GM18519 (cell line): ENCODE data around the gene RXRA.

Experiments
- ATAC-seq: cut with Tn5 transposase; IDR thresholded peaks from one replicate; pipeline ENCODE4 v1.9.1; 2021; ENCODE audit warnings: mild to moderate bottlenecking, moderate library complexity; ENCODE audit not compliant: unreplicated experiment, low FRiP score

The RXRA gene

GRCh38 chr9:134410071-134410834 is 84.0 kb downstream of the RXRA start:
- no peak for ATAC-seq

DNA sequence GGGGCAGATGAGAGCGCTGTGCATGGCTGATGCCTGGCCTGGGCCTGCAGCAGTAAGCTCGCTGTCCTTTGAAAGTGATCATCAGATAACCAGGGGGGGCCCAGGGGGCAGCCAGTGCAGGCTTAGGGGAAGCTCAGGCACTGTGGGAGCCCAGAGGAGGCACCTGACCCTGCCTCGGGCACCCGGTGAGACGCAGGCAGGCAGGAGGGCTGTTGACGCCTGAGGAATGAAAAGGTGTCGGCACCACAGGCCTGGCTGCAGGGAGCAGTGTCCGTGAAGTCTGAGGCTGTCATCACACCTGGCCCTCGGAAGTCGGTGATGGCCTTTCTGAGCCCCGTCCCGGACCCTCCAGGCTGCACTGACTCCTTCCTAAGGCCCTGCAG is 84.6 kb downstream of the RXRA start:
- ATAC-seq: no peak

DNA sequence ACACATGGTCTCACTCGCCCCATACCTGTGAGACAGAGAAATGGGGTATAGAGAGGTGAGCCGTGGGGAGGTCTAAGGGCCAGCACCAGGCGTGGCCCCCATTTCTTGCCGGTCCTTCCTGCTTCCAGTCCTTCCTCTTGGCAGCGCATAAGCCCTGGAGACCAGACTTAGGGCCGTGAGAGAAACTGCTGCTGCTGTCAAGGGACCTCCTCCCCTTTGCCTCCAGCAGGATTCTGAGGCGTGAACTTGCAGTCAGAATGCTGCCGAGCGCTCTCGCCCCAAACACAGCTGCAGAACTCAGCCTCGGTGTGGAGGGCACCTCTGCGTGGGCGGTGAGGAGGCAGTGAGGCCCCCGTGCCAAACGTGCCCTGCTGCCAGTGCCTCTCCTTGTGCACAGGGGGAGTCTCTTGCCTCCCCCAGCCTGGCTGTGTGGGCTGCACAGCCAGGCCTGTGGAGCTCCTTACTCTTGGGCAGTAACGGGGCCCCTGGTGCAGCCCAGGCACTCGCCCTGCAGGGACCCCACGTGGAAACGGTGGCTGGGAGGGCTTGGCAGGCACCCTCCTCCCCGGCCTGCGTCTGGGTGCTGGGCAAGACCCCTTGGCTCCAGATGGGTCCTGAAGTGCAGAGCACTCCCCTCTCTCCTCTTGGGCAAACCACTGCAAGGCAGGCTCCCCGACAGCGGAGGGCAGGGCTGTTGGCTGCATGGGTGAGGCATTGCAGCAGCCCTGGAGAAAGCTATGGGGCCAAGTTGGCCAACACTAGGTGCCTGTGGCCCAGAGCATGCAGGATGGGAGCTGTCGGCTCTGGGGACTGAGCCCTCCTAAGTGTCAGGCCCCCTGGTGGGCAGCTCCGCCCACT is 85.4 kb downstream of the RXRA start:
- no peak for ATAC-seq

DNA sequence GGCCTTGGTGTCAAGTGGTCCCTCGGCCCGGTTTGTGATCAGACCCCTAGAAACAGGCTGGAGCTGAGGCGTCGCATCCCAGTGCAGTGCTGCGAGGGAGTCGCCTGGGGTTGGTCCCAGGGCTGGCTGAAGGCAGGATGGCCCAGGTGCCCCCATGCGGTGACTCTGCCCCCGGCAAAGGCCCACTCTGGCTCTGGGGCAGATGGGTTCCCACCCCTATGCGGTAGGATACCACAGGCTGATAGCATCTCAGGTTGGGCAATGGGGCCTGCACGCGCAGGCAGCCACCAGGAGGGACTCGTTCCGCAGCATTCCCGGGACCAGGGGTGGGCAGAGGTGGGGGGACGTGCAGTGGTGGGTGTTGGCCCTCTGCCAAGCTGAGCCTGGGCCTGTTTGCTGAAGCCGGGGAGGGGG is 86.0 kb downstream of the RXRA start:
- ATAC-seq: no peak

DNA sequence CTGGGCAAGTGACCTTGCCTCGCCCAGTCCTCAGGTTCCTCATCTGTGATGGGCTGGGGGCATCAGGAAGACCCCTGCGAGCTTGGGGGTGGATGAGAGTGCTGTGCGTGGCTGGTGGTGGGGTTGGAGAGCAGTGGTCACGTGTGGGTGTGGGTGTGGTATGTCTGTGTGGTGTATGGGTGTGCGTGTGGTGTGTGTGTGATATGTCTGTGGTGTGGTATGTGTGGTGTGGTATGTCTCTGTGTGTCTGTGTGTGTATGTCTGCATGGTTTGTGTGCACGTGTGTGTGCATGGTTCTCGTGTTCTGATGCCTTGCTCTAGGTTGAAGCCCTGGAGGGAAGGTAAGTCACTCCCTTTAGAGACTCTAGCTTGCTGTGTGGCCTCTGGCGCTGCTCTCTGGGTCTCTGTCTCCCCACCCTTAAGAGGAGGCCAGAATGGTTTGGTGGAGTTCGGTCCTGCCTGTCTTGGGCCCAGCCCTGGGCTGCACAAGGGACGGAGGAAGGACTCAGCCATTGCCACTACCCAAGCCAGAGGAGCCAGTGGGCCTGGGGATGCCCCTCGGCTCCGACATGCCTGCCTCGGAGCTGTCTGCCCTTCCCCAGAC is 87.0 kb downstream of the RXRA start:
- no peak for ATAC-seq

- no peak for ATAC-seq
Observed at GRCh38 chr9:134413890-134414623, 87.8 kb downstream of the RXRA start.

DNA sequence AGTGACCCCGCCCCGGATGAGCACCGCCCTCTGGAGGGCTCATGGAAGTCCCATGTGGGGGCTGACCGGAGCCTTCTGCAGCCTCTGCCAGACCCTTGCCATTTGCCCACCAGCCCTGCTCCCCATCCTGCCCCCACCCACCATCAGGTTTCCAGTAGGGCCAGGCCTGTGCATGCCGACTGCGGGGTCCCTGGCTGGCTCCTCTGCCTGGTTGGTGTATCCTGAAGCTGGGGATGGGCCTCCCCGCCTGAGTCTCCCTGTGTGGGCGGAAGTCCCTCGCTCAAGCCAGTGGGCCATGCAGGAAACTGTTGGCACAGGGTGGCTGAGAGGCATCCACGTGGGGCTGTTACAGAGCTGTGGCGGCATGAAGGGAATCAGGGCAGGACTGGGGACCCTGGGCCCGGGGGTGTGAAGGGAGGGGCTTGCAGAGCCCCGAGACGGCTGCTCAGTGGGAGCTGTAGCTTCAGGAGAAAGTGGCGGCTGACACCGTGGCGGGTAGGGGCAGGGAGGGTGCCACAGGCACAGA is 88.7 kb downstream of the RXRA start:
- ATAC-seq: no peak

DNA sequence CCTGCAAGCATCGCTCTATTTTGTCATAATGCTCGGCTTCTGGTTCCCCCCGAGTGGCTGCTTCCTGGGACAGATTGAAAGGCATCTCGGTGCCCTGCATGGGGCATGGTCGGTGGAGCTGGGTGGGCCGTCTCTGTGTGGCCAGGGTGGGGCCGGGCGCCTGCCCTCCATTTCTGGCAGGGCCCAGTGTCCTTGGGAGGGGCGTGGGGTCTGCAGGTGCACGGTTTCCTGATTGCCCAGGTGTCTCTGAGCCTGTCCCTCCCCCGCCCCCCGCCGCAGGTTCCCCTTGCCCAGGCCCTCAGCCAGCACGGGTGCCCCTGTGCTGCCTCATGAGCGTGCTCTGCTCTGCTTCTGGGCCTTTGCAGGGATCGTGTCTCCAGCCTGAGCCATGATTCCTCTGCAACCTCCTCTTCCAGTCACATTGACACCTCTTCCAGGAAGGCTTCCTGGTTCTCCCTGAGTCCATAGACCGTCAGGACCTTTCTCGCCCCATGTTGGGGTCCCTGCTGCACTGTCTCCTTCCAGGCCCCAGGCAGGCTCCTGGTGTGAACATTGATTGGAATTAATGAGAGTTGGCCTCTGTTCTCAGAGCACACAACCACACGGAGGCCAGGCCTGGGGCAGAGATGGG is 90.2 kb downstream of the RXRA start:
- no peak for ATAC-seq

- ATAC-seq: no peak
Observed at GRCh38 chr9:134418354-134418753, 92.1 kb downstream of the RXRA start.

DNA sequence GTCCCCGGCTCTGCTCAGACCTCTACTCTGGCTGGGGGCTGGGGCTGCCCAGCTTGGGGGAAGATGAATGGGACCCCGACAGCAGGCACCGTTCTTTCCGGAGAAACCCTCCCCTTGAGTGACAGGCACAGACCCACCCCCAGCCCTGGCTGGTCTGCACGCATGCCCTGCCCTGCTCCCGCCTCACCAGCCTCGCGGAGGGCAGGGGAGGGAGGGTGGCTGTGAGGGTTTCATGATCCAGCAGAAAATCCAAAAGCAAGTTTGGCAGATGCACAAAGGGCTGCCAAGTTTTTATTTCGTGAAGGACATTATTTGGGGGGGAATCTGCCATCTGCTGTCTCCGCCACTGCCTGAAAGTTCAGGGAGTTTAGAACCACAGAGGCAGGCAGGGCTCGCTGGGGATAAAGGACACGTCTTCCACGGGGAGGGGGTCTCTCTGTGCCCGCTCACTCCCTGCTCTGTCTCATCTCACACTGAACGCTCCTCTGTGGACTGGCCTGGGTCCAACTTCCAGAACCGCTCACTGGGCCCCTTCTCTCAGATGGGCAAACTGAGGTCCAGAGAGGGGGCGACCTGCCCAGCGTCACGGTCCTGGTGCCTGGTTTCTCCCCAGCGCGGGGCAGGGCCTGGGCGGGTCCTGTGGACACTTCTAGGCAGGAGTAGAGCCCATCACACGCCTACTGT is 92.9 kb downstream of the RXRA start:
- ATAC-seq: no peak

- no peak for ATAC-seq
Observed at GRCh38 chr9:134419684-134420076, 93.4 kb downstream of the RXRA start.

DNA sequence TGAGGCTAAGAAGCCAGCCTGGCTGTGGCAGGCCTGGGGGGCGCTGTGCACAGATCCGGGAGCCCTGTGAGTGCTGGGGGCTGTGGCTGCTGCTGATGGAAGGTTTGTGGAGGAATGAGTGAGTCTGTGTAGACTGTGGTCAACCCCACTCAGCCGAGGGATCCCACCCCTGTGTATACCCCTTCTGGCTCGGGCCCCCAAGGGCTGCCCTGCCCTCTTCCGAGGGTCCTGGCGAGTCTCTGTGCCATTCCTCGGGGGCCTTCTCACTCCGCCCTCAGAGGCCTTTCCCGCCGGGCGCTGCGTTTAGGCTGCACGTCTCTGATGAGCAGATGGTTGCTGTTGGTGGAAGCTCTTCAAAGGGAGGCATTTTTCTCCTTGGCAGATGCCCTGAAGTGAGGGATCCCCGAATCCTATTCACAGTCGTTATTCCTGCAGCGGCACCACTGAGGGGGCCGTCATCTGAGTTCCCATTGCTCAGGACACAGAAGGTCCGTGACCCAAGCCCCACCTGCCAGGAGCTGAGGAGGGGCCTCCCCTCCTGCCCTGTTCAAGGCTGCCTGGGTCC is 94.1 kb downstream of the RXRA start:
- ATAC-seq: no peak

DNA sequence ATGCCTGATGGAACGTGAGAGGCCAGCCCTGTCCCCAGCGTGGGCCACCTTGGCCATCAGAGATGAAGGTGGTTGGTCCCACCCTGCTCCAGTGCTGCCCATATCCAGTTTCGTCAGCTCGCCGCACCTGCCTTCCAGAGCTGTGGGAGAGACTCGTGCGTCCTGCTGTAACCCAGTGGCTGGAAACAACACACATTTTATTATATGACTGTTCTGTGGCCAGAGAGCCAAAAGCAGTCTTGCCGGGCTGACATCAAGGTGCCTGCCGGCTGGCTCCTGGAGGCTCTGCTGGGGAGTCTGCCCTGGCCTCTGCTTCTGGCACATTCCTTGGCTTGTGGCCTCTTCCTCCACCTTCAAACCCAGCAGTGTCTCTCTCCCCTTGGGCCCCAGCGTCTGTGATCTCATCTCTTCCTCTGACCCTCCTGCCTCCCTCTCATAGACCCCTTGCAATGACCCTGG is 94.7 kb downstream of the RXRA start:
- no peak for ATAC-seq

DNA sequence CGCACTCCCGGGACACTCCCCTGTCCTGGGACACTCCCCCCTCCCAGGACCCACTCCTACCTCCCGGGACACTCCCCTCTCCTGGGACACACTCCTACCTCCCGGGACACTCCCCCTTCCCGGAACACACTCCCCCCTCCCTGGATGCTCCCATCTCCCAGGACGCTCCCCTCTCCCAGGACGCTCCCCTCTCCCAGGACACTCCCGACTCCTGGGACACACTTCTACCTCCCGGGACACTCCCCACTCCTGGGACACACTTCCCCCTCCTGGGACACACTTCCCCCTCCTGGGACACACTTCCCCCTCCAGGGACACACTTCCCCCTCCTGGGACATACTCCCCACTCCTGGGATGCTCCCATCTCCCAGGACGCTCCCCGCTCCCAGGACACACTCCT is 95.6 kb downstream of the RXRA start:
- ATAC-seq: no peak

- no peak for ATAC-seq
Observed at GRCh38 chr9:134422301-134423090, 96.2 kb downstream of the RXRA start.

DNA sequence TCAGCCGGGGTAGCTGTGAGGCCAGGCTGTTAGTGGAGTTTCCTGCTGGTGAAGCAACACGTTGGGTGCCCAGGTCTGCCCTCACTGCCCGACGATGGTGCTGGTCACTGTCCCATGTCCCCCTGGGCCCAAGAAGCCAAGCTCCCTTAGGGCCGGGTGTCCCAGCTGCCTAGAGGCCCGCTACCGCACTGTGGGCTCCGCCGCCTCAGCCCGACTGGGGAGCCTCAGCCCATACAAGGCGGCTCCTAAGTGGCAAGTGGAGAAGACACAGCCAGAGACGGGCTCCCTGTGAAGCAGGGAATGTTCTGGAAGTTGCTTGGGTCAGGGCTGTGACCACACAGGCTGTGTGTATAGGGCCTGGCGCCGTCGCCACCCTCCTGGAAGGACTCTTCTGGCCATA is 96.9 kb downstream of the RXRA start:
- ATAC-seq: no peak

- no peak for ATAC-seq
Observed at GRCh38 chr9:134423749-134424148, 97.5 kb downstream of the RXRA start.

DNA sequence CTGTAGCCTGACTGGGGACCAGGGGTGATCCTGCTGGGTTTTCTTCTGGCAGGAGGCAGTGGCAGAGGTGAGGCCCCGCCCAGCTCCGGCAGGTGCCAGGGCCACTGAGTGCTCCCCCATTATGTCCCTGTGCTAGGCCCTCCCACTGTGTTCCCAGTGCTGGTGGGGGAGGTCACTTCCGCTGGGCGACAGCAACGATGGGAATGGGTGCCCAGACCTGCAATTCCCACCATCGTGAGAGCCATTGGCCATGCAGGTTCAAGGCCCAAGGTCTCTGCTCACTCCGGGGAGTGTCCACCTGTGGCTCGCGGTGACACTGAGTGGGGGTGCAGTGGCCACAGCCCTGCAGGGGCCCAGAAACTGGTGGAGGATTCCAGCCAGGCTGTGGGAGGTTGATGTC is 98.6 kb downstream of the RXRA start:
- no peak for ATAC-seq
